AG10803 (cell line): ENCODE measurements around the gene CNOT1.

Experiments
- DNase-seq: peaks from one replicate; pipeline ENCODE4 v3.0.0; 2010; ENCODE audit warnings: low read depth
- H3K4me3 ChIP-seq: 2 replicates; pipeline ENCODE4 v1.5.1; 2011; ENCODE audit warnings: mild to moderate bottlenecking, low read length, control low read depth
- CTCF ChIP-seq: conservative IDR thresholded peaks from 2 replicates; pipeline ENCODE4 v1.5.1; 2011; ENCODE audit warnings: mild to moderate bottlenecking, low read length, control low read depth, inconsistent platforms

The CNOT1 gene

GRCh38 chr16:58476791-58477190, 152.8 kb downstream of the CNOT1 start:
- no peak overlapping the region for H3K4me3 ChIP-seq
- TF ChIP-seq CTCF: no peak
- DNase-seq: no peak

GRCh38 chr16:58475091-58475619, 154.5 kb downstream of the CNOT1 start:
- no peak for DNase-seq
- no peak overlapping the region for H3K4me3 ChIP-seq
- no peak for TF ChIP-seq CTCF

DNA sequence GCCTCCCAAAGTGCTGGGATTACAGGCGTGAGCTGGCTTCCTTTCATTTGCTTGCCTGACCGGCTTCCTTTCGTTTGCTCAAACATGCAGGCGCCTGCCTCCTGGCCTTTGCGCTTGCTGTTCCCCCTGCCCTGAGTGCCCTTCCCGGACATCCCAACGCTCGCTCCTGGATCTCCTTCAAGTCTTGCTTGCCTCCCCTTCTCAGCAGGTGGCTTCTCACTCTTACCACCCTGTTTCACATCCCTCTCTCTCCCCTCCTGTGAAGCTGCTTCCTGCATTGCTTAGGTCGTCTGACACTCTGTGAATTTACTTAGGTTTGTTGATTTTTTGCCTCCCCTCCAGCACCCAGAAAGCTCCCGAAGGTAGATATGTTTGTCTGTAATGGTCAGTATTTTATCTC, 155.3 kb downstream of the CNOT1 start:
- DNase-seq: no peak

DNA sequence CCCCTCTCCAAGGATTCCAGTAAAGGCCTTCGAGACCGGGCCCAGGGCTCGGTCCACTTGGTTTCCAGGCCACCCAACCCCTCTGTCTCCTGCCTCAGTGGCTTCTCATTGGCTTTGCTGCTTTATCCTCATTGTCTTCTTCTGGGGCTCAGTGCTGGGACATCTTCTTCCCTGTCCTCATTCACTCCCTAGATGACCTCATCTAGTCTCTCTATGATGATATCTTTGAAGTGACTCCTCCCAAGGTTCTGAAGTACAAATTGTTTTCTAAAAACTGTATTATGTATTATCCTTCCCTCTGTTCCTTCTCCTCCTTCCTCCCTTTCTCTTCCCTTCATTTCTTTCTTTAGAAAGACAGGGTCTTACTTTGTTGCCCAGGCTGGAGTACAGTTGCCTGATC, 156.8 kb downstream of the CNOT1 start:
- no peak for TF ChIP-seq CTCF
- no peak overlapping the region for H3K4me3 ChIP-seq
- no peak for DNase-seq

More for the DNA sequence above, 155.3 kb downstream of the CNOT1 start:
- TF ChIP-seq CTCF: no peak
- H3K4me3 ChIP-seq: no peak overlapping the region

GRCh38 chr16:58472266-58472665, 157.4 kb downstream of the CNOT1 start:
- no peak for DNase-seq

GRCh38 chr16:58471209-58471975, 158.2 kb downstream of the CNOT1 start:
- TF ChIP-seq CTCF: no peak
- H3K4me3 ChIP-seq: no peak overlapping the region
- DNase-seq: no peak

More at GRCh38 chr16:58472266-58472665, 157.4 kb downstream of the CNOT1 start:
- no peak for TF ChIP-seq CTCF
- H3K4me3 ChIP-seq: no peak overlapping the region
